ENCODE results near the gene AOPEP.

- no peak for TF ChIP-seq CTCF (IDR thresholded peaks at IDR 0.05 in 4 of 5, conservative IDR thresholded peaks at IDR 0.05 in 1 of 5)
- no peak for TF ChIP-seq POLR2A (IDR thresholded peaks at IDR 0.05)
Measured at GRCh38 chr9:94961870-94962269, 235.4 kb downstream of the AOPEP start.
